K562 (cell line): Measurements from ENCODE around the gene PLXDC1. TPM values are rescaled to one million over a fixed set of nuclear protein-coding genes. Genes with fewer than 3 reads are reported as not detected.

Experiments
- ASH1L ChIP-seq: fragments of 450-650 bp; IDR thresholded peaks from 2 replicates; pipeline ENCODE4 v1.6.1; 2018; ENCODE audit warnings: borderline replicate concordance, mild to moderate bottlenecking, low read depth; ENCODE audit not compliant: partially characterized antibody
- EHMT2 ChIP-seq: fragments of 450-650 bp; IDR thresholded peaks from 2 replicates; pipeline ENCODE4 v1.6.1; 2018; ENCODE audit warnings: antibody characterized with exemption
- KLF16 ChIP-seq: IDR thresholded peaks from 2 replicates; pipeline ENCODE4 v1.6.1; 2016; ENCODE audit warnings: antibody characterized with exemption
- MTA2 ChIP-seq: fragments of 450-650 bp; IDR thresholded peaks from 2 replicates; pipeline ENCODE4 v1.6.1; 2016; ENCODE audit warnings: low read depth
- RAD21 ChIP-seq, 2 experiments: fragments of 250-450 bp in 1 of 2; fragments of 450-650 bp in 1 of 2; sonication (Bioruptor Pico) in 1 of 2; formaldehyde crosslinking in 1 of 2; IDR thresholded peaks in 1 of 2; conservative IDR thresholded peaks in 1 of 2; 2 replicates each; pipeline versions ENCODE4 v1.4.0 to v1.8.0; 2020 to 2022; ENCODE audit warnings: mild to moderate bottlenecking in 2 of 2, moderate library complexity in 1 of 2
- ZBTB49 ChIP-seq: sonication (generic); formaldehyde crosslinking; IDR thresholded peaks from 2 replicates; pipeline ENCODE4 v1.8.0; 2022; ENCODE audit warnings: missing genetic modification reagents, mild to moderate bottlenecking, borderline replicate concordance
- ZNF197 ChIP-seq: fragments of 200-800 bp; sonication (Bioruptor generic); IDR thresholded peaks from 2 replicates; pipeline ENCODE4 v1.6.1; 2016; ENCODE audit warnings: low read depth, missing genetic modification characterization, missing compliant biosample characterization
- ZNF280B ChIP-seq: fragments of 250-450 bp; sonication (Bioruptor Pico); IDR thresholded peaks from 2 replicates; pipeline ENCODE4 v1.5.1; 2021; ENCODE audit warnings: mild to moderate bottlenecking
- ZNF395 ChIP-seq: fragments of 200-800 bp; sonication (Bioruptor generic); IDR thresholded peaks from 2 replicates; pipeline ENCODE4 v1.6.1; 2017; ENCODE audit warnings: missing genetic modification characterization, missing compliant biosample characterization
- ZNF445 ChIP-seq: fragments of 250-450 bp; sonication (Bioruptor Pico); IDR thresholded peaks from 2 replicates; pipeline ENCODE4 v1.4.0; 2020; ENCODE audit warnings: low read depth, mild to moderate bottlenecking, moderate library complexity
- polyA plus RNA-seq, 8 experiments: library from polyadenylated mRNA; depleted of rRNA in 4 of 8; stranded (reverse) in 5 of 8; unstranded in 3 of 8; fragments of >200 nt; fragmentation: Nextera tagmentation in 2 of 8; fragmentation: Illumina TruSeq in 1 of 8; extraction: Ambion mirVana in 2 of 8; extraction: Trizol in 1 of 8; gene quantifications; 2 replicates each; pipeline versions ENCODE4 v1.2.1 to v1.2.3, GENCODE V29; 2011 to 2014; ENCODE audit warnings: inconsistent platforms in 1 of 8, missing spikeins in 1 of 8
- total RNA-seq, 7 experiments: library from RNA; depleted of rRNA in 6 of 7; stranded (reverse); fragments of >200 nt in 6 of 7; fragmentation: Illumina TruSeq in 2 of 7; extraction: Trizol in 2 of 7; gene quantifications; 2 replicates each; pipeline versions ENCODE4 v1.2.1 to v1.2.3, GENCODE V29; 2011 to 2021; ENCODE audit warnings: low replicate concordance in 1 of 7

Gene PLXDC1
- total and polyA plus RNA-seq, 9 of the 15 experiments (the other 6 are each of a cell fraction or from before 2014, with no cell fraction given), result not detected

- TF ChIP-seq ZNF445, result no peak
- TF ChIP-seq MTA2, result no peak
- no peak for TF ChIP-seq ZNF197 (CRISPR knock-in tag)
- TF ChIP-seq ZBTB49 (CRISPR knock-in tag), result no peak
- TF ChIP-seq EHMT2, result no peak
- no peak for TF ChIP-seq ASH1L
- no peak for TF ChIP-seq ZNF395 (CRISPR knock-in tag)
- TF ChIP-seq KLF16, result no peak
- TF ChIP-seq RAD21 (CRISPR knock-in tag; conservative IDR thresholded peaks at IDR 0.05 in 1 of 2, IDR thresholded peaks at IDR 0.05 in 1 of 2), result no peak
- no peak for TF ChIP-seq ZNF280B (CRISPR knock-in tag)
Measured at GRCh38 chr17:39125143-39125875, 26.1 kb downstream of the PLXDC1 start (continued).
